Stimulated activated CD4-positive, alpha-beta T cell treated with anti-CD3 and anti-CD28 coated beads, Interleukin-12 subunit alpha, Interleukin-12 subunit beta, amount 100 ng/mL, for 4 hours (primary cell): ENCODE measurements around the gene LRRFIP1.
"Not testable (repeated sequence)": the region's sequence is repeated elsewhere in the genome, so short reads cannot be mapped to it uniquely, and the experiment has no call there.

Experiments used
- DNase-seq: peaks from one replicate; pipeline ENCODE4 v3.0.0-alpha.2; 2020

The LRRFIP1 gene

DNA sequence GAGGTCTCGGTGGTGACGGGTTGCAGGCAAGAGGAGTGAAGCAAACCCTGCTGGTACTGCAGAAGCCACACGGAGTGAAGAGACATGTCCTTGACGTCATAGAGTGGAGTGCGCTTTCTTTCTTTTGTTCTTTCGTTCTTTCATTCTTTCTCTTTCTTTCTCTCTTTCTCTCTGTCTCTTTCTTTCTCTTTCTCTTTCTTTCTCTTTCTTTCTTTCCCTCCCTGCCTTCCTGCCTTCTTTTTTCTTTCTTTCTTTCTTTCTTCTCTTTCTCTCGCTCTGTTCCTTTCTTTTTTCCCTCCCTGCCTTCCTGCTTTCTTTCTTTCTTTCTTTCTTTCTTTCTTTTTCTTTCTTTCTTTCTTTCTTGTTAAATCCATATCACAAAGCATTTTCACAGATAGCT is 39.2 kb downstream of the LRRFIP1 start:
- no peak for DNase-seq

DNA sequence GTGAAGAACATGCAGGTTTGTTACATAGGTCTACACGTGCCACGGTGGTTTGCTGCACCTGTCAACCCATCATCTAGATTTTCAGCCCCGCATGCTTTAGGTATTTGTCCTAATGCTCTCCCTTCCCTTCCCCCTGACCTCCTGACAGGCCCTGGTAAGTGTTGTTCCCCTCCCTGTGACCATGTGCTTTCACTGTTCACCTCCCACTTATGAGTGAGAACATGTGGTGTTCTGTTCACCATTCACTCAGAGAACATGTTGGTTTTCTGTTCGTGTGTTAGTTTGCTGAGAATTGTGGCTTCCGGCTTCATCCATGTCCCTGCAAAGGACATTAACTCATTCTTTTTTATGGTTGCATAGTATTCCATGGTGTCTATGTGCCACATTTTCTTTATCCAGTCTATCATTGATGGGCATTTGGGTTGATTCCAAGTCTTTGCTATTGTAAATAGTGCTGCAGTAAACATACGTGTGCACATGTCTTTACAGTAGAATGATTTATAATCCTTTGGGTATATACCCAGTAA is 39.7 kb downstream of the LRRFIP1 start:
- DNase-seq: not testable (repeated sequence)

DNA sequence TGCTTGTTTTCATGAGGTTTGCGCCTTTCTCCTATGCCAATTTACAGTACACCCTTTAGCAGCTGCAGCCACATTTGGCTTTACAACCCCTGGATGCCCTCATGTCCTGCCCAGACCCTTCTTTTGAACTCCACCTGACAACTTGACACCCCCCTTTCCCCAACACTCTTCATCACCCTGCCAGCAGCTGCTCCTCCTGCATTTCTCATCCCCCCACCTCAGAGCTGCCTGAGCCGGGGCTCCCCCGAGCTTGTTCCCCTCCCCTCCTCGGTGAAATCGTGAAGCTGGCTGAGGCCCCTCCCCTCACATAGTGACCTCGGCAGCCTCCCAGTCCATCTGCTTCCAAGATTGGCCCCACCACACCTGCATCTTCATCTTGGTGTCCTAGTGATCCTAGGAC is 40.5 kb downstream of the LRRFIP1 start:
- DNase-seq: no peak

- no peak for DNase-seq
Observed at GRCh38 chr2:237668440-237668839, 41.1 kb downstream of the LRRFIP1 start.

DNA sequence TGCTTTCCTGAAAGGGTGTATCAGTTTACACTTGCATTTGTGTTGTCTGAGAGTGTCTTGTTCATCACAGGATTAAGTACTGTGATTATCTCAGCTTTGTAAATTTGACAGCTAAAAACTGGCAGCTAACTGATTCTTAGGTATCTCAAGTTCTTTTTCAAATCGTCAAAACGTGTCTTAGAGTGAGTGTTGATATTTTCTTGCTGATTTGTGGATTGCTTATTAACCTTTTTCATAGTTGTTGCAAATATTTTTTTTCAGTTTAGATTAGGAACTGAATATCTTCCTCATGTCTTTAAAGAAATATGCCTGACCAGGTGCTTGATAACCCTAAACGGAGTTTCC is 41.9 kb downstream of the LRRFIP1 start:
- DNase-seq: no peak

GRCh38 chr2:237669628-237670392 is 42.4 kb downstream of the LRRFIP1 start:
- no peak for DNase-seq

DNA sequence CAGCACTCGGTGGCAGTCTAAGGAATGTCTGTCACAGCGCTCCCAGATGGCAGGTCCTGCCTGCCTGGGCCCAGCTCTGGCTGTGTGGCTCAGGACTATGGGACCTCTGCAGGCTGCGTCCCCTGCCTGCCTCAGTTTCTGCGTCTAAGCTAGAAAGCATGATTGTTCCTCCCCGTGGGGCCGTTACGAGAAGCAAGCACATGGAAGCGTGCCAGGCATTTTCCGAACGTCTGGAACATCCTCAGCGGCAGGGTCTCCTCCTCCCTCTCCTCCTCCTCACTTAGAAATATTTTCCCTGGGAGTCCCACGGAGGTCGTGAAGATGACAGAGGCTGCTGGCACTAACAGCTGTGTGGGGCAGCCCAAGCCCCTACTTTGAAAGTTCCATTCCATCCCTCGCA is 43.3 kb downstream of the LRRFIP1 start:
- DNase-seq: no peak

DNA sequence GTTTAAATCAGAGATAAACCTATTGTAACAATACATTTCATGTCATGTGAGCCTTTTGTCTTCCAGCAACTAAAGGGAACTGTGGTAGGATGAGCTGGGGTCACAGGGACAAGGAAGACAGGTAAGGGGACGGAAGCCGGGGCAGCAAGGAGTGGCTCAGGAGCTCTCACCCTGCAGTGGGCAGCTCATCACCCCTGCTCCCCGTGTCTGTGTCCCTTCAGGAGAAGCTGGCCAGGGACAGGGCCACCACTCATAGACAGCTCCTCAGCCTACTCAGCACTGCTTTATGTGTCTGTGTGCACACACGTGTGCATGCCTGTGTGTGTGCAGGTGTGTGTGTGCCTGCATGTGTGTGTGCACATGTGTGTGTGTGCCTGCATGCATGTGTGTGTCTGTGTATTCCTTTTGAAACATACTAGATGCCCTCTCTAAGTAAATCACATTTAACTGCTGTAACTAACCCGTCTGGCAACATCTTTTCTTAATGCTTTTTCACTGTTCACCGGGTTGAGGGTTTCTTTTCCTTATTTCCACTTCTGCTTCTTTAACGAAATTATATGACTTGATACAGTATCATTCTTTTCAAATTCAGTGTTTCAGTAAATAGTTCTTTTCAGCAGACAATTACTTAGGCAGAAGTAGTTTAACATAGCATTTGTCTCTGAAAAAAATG is 44.2 kb downstream of the LRRFIP1 start:
- DNase-seq: no peak

DNA sequence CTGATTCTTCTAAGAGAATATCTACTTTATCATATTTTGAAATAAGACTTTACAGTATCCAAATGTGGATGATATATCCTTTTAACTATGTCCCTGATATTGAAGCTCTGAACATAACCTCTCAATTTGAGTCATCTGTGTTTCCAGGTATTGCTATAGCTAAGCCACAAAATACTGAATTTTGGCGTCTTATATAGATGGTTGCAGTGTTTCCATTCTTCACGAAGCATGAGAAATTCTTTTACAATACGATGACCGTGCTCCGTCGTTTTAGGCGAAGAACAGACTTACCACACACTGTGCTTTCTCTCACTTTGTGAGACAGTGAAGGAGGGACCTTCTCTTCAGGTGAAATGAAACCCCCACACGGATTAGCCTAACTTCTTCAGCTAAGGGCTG is 45.3 kb downstream of the LRRFIP1 start:
- no peak for DNase-seq

GRCh38 chr2:237673130-237674001 is 46.0 kb downstream of the LRRFIP1 start:
- DNase-seq: peak; percentile 85

- peak; percentile 57 for DNase-seq
Observed at GRCh38 chr2:237674731-237675276, 47.4 kb downstream of the LRRFIP1 start.

- no peak for DNase-seq
Observed at GRCh38 chr2:237675316-237675715, 47.9 kb downstream of the LRRFIP1 start.

DNA sequence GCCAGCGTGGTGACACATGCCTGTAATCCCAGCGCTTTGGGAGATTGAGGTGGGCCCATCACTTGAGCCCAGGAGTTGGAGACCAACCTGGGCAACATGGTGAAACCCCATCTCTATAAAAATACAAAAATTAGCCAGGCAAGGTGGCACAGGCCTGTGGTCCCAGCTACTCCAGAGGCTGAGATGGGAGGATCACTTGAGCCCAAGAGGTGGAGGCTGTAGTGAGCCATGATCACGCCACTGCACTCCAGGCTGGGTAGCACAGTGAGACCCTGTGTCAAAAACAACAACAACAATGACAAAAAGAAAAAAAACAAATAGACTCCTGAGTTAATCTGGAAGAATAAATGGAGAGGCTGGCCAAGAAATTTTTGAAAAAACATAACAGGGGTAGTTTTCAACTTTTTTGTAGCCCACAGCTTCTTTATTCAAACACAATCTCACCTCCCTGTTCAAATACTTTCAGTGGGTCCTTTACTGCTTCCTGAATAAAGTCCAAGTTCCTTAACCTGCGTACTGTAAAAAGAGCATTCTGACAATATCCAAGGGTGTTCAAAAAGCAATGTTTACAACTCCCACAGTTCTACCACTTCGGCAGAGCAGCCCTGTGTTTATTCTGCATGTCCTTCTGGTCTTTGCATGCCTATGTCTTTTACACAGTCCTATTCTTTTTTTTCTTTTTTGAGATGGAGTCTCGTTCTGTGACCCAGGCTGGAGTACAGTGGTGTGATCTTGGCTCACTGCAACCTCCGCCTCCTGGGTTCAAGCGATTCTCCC is 53.5 kb downstream of the LRRFIP1 start:
- no peak for DNase-seq

- DNase-seq: no peak
Observed at GRCh38 chr2:237682151-237682550, 54.8 kb downstream of the LRRFIP1 start.

DNA sequence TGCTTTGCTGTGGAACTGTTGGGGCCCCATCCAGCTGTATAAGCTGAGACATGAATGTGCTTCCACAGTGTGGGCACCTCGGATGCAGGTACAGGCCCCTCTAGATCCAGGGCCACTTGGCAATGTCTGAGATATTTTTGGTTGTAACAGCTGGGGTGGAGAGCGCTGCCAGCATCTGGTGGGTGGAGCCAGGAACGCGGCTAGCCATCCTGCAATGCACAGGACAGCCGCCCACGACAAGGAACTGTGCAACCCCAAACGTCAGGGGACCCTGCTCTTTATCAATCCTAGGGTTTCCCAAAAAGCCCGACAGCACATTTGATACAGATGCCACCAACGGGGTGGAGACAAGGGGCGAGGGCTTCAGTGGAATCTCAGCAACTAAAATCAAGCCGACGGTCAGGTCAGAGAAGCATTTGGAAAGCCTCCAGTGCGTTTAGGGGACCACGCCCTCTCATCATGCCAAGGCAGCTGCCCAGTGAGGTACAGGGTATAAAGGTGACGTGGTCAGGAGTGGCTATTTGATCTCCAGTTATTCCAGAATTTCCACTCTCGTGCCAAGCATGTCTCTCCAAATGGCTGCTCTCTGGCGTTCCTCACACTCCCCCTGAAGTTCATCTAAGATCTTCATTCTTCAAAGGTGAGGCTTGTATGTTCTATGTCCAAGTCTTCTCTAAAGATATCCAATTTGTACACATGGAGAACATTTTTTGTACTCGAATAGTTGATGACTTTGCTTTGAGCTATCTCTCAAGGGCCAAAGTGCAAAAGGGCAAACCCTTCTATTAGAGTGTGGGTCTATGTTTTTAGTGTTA is 55.7 kb downstream of the LRRFIP1 start:
- DNase-seq: no peak

GRCh38 chr2:237685408-237685807 is 58.0 kb downstream of the LRRFIP1 start:
- no peak for DNase-seq

DNA sequence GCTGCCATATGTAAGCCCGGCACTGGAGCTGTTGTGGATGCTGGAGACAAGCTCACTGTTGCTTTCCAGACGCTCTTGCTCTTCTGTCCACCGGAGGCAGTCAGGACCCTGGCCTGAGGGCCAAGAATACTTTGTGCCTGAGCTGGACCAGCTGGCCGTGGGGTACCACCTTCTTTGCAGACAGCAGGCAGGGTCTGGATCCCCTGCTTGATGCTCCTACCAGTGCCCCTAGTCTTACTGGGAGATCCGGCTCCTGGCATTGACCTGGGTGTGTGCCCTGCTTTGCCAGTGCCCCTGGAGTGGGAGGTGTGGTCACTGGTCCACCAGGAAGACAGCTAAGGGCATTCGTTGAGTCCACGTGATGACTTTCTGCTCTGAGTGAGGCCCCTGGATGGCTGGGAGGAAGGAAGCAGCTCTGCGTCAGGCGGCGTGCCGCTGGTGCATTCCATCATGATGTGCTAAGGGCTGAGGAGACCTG is 59.3 kb downstream of the LRRFIP1 start:
- DNase-seq: no peak

DNA sequence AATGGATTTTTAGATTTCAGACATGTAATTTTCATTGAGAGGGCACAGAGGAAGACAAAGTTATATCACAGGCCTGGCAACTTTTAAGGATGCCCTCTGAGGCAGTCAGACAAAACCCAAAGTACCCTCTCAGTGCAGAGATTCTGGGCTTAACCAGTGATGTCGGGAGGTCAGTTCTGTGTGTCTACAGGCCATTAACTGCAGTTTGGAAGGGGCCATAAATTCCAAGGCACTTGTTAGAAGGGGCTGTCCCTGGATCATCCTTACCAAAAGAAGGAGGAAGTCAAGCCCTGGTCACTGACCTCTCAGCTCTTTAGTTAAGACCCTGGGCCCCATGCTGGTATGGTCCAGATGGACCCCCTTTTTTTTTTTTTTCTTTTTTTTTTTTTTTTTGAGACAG is 60.7 kb downstream of the LRRFIP1 start:
- no peak for DNase-seq

GRCh38 chr2:237688541-237688940 is 61.2 kb downstream of the LRRFIP1 start:
- DNase-seq: not testable (repeated sequence)

- DNase-seq: no peak
Observed at GRCh38 chr2:237689336-237690131, 62.1 kb downstream of the LRRFIP1 start.
